Measurements from ENCODE around the gene KMT5B. TPM values are rescaled to one million over a fixed set of nuclear protein-coding genes. Genes with fewer than 3 reads are reported as not detected.

Gene KMT5B
- total RNA-seq, 1 donor from 2014 or later: 37.7 TPM

DNA sequence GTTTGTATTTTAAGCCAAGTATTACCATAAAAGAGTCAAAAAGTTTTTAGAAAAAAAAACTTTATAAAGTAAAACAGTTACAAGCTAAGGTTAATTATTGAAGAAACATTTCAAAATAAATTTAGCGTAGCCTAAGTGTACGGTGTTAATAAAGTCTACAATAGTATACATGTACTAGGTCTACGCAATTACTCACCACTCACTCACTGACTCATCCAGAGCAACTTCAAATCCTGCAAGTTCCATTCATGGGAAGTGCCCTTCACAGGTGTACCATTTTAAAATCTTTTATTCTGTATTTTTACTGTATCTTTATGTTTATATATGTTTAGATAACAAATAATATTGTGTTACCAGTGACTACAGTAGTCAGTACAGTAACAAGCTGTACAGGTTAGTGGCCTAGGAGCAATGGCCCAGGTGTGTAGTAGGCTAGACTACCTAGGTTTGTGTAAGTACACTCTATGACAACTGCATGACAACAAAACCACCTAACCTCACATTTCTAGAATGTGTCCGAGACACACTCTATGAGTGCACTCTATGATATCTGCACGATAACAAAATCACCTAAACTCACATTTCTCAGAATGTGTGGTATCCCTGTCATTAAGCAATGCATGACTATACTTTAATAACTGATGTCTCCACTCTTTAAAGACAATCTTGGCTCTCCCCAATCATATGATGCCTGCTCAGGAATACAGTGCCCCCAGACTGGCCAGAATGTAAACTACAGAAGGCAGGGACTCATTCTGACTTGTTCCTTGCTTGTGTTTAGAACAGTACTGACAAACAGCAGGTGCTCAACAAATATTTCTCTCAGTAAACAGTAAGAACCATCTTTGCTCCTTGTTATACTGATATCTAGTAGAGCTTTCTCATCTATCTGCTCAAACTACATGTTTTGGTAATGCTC is 21.2 kb downstream of the KMT5B start:
- DNase-seq (ENCODE audit: low spot score): no peak
- intact Hi-C loops (cut with DNase I): no loop called here

DNA sequence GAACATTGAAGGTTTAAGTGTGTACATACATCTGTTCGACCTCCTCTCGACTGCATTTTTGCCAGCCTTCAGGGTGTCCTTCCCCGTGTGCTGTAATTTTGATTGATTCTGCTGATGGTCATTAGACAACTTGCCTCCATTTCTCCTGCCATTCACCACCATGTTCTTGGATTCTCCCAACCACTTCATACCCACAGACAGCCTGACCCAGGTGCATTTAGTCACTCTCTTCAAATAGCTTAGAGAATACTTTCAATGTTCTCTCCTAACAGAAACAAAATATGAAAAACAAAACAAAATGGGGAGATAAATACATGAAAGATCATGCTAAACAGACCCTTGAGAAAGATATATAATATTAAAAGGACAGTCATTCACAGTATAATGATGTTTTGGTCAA is 23.2 kb downstream of the KMT5B start:
- intact Hi-C loops (cut with DNase I): no loop called here
- no peak for DNase-seq (ENCODE audit: low spot score)

DNA sequence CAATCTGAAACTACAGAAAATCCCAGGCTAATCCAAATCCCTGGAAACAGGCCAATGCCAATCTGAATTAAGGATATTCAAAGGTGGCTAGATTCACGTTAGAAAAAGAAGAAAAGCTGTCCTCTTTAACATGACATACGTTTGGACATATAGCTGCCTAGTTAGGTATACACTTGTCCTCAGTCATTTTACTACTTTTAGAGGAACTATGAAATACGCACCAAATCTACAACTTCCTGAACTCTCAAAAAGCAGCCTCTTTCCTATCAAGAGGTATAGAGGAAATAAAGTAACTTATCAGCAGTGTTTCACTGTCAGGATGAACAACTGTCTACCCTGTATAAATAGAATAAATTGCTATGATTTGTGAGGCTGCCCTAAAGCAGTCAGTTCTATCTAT is 24.0 kb downstream of the KMT5B start:
- no peak for DNase-seq (ENCODE audit: low spot score)
- intact Hi-C loops (cut with DNase I): no loop called here

DNA sequence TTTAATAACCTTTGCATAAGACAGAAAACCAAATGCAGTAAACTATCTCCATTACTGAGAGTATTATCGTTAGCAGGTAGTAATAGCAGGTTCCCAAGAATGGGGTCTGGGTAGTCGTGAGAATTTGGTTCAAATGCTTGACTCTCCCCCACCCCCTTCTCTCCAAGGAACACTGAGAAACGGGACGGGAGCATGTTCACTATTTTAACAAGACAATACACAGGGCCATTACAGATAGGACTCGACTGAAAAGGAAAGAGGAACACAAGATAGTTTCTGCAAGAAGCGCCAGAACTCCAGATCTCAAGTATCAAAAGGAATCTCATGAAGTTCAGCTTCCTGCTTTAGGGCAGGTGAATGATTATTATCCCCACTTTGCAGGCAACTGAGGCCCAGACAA is 27.0 kb downstream of the KMT5B start:
- intact Hi-C loops (cut with DNase I): no loop called here
- no peak for DNase-seq (ENCODE audit: low spot score)

DNA sequence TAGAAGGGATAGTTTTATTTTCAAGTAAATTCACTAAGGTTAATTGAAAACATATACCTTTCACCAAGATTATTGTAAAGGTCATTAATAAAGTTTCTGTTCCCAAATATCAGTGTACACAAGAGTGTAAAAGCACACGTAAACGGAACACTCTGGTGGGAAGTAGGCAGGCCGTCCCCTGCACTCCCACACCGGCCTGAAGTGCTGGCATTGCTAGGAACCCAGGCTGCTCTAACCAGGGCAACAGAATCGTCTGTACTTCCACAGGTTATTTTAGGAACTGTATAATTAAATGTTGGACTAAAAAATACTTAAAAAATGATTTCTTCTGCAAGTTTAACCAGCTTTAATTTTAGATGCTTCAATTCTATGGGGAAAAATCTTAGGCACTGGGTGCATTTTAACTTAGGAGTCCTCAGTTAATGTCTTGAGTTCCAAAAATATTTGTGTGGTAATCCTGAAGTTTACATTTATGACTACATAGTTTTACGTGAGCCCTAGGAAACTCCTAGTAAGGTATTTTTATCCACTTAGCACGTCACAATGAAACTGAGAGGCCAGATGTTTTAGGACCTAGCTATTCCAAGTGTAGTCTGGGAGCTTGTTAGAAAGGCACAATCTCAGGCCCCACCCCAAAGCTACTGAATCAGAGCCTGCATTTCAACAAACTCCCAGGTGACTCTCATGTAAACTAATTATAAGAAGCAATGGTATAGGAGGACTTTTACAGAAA is 31.2 kb downstream of the KMT5B start:
- DNase-seq (ENCODE audit: low spot score): no peak
- intact Hi-C loops (cut with DNase I): no loop called here

DNA sequence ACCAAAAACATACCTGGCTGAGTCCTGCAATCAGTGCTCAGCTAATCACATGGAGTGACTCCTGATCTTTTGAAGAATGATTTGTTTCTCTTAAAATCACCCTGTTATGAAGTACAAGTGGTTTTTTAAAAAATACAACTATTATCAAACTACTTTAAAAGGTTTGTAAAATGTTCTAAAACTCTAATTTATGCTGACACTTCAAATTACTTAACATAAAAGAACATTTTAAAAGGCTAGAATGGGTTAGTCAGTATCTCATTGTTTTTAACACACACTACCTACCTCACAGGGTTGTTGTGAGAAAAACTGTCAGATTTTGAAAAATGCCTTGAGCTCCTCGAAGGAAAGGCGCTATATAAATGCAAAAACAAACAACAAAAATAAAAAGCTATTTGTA is 33.2 kb downstream of the KMT5B start:
- DNase-seq (ENCODE audit: low spot score): no peak
- intact Hi-C loops (cut with DNase I): no loop called here

DNA sequence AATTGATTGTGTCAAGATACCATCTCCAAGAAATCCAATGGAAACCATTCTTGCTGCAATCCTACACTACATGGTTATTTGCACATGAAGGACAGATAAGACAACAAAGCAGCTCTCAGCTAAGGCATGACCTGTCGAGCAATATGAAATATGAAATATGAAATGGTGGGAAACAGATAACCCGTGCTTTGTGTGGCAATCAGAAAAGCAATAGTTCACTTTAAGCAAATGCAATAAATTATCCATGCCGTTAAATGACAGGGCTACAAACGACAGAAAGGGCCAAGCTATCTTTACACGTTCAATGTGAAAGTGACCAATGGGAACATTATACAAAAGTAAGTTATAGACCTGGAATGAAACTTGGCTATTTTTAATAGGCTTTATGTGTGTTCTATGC is 35.2 kb downstream of the KMT5B start:
- DNase-seq (ENCODE audit: low spot score): no peak
- intact Hi-C loops (cut with DNase I): no loop called here

DNA sequence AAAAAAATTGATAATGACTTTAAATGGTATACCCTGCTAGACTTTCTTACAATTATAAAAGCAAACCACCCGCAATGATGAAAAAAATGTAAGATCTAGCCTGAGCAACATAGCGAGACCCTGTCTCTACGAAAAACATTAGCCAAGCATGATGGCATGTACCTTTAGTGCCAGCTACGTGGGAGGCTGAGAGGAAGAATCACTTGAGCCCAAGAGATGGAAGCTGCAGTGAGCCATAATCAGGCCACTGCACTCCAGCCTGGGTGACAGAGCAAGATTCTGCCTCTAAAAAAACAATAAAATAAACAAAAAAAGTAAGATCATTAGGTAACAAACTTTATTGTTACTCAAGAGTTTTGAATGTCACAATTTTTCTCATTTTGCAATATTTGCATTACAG is 39.2 kb downstream of the KMT5B start:
- DNase-seq (ENCODE audit: low spot score): no peak
- intact Hi-C loops (cut with DNase I): no loop called here

DNA sequence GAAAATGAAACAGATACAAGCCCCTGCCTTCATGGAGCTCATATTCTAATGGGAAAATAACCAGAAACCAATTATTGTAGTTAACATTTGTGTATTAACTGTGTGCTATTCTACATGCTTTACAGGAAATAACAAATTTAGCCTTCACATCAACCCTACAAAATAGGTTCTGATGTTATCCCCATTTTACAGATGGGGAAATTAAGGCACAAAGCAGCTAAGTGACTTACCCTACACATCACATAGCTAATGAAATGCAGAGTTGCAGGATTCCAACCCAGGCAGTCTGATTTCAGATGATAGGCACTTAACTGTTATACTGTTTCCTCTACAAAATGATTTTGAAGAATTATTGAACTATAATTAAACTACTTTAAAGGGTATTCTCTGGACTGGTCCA is 43.7 kb downstream of the KMT5B start:
- intact Hi-C loops (cut with DNase I): no loop called here
- DNase-seq (ENCODE audit: low spot score): no peak

DNA sequence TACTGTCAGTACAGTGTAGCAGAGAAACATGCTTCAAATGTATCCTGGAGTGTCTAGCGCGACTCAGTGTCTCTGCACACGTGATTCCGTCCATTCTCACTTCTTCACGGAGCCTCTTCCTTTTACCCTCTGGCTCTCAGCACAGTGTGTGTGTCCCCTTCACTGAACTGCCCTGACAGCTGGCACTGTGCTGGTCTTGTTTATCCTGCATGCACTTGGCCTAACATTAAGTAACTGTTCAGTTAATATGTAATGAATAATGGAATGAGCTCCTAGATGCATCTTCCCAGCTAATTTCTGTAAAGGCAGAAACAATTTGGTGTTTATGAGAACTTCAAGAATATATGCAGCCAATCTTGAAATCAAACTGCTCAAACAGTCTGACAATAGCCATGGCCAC is 44.4 kb downstream of the KMT5B start:
- no peak for DNase-seq (ENCODE audit: low spot score)
- intact Hi-C loops (cut with DNase I): no loop called here

DNA sequence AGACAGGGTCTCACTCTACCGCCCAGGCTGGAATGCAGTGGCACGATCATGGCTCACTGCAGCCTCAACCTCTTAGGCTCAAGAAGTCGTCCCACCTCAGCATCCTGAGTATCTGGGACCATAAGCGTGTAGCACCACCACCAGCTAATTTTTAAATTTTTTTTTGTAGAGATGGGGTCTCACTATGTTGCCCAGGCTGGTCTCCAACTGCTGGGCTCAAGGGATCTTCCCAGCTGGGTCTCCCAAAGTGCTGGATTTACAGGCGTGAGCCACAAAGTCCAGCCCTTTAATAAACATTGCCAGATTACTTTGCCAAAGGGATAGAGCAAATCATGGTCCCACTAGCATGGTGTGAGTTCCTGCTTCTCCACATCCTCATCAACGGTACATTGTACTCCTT is 45.6 kb downstream of the KMT5B start:
- intact Hi-C loops (cut with DNase I): no loop called here
- no peak for DNase-seq (ENCODE audit: low spot score)

DNA sequence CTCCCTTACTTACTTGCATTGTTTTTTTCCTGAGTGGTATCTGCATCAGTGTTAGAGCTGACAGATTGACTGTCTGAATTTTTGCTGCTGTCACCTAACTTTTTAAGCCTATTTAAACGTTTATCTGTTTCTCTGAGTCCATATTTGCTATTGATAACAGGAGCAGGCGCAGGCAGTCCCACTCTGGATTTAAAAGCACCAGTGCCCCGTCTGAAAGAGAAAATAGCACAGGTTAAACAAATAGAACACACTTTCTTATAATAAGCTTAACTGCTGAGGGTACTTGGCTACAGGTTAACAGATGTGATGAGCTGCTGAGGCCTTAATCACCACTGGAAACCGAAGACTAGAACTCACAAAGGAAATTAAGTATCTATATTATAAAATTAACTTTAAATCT is 46.1 kb downstream of the KMT5B start:
- intact Hi-C loops (cut with DNase I): no loop called here
- no peak for DNase-seq (ENCODE audit: low spot score)

DNA sequence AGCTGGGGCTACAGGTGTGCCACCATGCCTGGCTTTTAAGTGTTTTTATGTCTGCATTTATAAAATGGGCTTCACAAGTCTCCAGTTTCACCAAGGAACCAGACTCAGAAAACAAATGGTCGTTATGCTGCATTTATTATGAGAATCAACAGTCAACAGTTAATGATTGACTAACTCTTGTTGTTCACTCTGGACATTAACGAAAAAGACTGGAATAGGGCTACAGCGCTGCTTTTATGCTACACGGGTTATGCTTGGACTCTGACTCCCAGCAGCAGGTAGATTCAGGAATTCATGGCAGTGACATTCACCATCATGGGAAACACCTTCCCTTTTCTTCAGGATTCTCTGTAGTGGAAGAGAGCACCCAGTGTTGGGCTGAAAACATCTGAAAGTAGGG is 47.5 kb downstream of the KMT5B start:
- intact Hi-C loops (cut with DNase I): no loop called here
- DNase-seq (ENCODE audit: low spot score): no peak

DNA sequence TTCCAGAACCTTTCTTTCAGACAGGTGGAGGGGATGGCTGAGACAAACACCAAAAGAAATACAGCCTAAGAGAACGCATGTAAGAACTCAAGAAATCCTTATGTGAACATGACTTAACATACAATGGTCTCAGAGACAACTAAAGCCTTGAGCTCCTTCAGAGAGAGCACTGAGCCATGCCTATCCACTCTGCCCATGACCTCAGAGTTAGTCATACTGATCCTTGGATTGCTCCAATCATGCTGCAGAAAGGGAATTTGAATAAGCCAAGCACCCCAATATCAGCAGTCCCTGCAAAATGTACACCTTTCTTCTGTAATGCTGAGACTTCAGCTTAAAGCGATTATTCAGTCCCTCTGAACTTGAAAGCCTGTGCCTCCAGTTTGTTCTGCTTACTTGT is 48.7 kb downstream of the KMT5B start:
- no peak for DNase-seq (ENCODE audit: low spot score)
- intact Hi-C loops (cut with DNase I): no loop called here

DNA sequence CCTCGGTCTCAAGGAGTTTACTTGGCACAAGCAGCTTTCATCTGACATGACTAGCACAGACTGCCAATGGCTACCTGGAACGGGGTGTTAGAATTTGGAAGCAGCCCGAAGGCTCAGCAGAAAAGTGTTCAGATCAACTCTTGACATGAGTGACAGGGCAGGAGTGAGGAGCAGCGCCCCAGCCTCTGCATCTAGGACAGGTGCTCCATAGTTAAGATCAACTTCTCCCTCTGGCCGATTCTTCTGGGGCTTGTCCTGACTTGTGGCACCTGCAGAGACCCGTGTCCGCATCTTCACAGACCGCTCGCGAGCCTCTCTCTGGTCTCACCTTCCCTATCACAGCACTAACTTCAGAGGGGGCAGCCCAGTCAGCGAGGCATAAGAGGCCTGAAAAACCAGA is 49.4 kb downstream of the KMT5B start:
- intact Hi-C loops (cut with DNase I): no loop called here
- DNase-seq (ENCODE audit: low spot score): no peak

DNA sequence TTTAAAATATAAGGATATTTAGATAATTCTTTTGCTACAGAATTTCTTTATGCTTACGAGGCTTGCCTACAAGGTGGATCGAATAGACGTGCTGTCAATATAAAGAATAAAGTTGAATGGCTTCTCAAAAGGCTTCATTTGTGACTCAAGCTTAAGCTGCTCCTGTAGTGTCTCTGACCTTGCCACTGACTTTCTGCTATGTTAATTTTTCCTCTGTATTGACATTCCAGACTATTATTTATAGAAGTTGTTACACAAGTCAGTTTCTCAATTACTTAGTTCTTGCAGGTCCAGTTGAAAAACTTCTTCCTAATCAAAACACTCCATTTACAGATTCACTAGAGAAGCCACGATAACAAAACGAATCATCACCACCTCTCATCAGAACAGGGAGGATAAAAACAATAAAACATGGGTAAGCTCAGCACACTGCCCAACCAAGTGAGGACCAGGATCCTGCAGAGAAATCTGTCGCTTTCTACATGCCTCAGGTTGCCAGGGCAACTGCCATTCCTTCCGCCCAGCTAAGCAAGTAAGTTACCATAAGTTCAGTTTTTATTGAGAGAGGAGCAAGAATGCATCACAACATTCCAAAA is 52.9 kb downstream of the KMT5B start:
- no peak for DNase-seq (ENCODE audit: low spot score)
- intact Hi-C loops (cut with DNase I): no loop called here

DNA sequence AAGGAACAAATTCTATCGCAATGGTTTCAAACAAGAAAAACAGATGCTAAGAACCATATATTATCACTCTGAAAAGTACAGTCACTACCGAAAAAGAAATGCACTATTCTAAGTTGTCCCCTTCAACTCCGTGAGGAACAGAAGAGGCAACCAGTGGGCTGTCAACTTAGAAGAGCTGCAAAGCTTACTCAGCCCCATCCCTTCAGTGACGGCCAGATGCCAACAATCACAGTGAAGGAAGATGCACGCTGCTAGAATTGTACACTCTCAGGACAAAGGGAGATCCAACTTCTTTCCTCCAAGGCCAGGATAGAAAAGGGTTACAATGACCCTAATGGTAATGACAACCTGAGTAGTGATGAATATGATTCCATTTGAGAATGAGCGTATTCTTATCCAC is 53.4 kb downstream of the KMT5B start:
- DNase-seq (ENCODE audit: low spot score): no peak
- intact Hi-C loops (cut with DNase I): no loop called here

DNA sequence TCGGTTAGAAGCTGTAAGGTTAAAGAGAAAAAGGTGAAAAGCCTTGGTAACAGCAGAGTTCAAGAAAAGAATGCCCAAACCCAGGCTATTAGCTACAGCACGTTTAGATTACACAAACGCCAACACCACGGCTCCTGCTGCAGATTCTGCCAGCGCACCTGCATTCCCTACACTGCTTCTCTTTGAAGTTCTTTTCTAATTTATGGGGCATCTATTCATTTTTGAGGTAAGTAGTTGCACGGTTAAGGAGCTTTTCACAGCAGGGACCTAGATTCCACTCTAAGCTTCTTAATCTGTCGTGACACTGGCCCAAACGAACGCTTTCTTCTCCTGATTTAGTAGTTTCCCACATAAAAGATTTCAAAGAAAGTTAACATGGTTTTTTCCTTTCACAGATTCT is 53.9 kb downstream of the KMT5B start:
- DNase-seq (ENCODE audit: low spot score): no peak

DNA sequence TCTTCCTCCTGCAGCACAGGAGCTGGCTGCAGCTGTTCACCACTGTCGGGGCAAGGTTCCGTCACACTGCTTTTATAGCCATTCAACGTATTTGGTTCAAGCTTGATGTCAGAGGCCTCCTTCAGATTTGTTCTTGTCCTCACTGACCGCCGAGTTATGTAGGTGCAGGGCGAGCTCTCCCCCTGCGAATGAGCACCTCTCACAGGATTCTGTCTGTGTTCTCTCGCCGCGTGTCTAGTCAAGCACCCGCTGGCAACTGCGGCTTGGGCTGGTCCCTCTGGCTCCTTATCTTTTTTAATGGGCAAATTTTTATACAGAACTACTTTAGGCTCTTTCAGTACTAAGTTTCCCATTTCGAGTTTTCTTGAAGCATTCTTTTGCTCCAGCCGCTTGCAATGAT is 54.5 kb downstream of the KMT5B start:
- DNase-seq (ENCODE audit: low spot score): no peak
- intact Hi-C loops (cut with DNase I): no loop called here

More for the DNA sequence above, 53.9 kb downstream of the KMT5B start:
- intact Hi-C loops (cut with DNase I): no loop called here

DNA sequence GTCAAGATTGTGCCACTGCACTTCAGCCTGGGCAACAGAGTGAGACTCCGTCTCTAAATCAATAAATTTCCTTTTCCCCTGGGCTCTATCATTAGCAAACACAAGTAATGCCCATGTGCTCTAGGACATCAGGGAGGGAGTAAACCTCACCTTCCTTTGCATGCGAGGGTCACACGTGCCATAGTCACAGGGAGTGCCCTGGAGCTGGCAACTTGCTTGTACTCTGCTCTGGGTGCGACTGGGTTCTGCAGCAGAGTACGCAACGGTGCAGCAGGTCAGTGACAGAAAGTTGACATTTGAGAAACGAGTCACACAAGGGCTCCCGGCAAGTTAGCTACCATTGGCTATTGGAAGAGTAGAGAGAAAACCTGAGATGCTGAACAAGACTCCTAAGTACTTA is 59.4 kb downstream of the KMT5B start:
- DNase-seq (ENCODE audit: low spot score): no peak
- intact Hi-C loops (cut with DNase I): no loop called here

DNA sequence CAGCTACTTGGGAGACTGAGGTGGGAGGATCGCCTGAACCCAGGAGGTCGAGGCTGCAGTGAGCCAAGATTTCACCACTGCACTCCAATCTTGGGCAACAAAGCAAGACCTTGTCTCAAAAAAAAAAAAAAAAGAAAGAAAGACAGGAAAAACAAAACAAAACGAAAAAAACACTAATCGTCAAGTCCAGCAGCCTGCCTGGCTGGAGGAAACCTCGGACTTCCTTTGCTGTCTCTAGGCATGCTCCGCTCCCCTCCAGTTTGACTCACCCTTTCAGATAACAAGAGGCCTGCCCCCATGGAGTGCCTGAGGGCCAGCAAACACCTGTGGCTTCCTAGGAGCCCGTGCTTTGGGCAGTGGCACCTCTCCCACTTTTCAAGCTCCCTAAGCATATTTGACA is 63.1 kb downstream of the KMT5B start:
- intact Hi-C loops (cut with DNase I): no loop called here
- no peak for DNase-seq (ENCODE audit: low spot score)

Measured in cardiac septum (tissue), 1 donor.